GM23338 (cell line): ENCODE measurements around the gene COLQ. TPM values are rescaled to one million over a fixed set of nuclear protein-coding genes. Genes with fewer than 3 reads are reported as not detected.

Source experiments
- ATAC-seq: fragments of 200-7000 bp; cut with Tn5 transposase; 3 replicates; pipeline ENCODE4 v1.9.1; 2020
- DNase-seq: peaks from one replicate; pipeline ENCODE4 v3.0.0-alpha.2; 2015; ENCODE audit warnings: low spot score
- H2AFZ ChIP-seq: fragments of 200-600 bp; sonication (generic); 2 replicates; pipeline ENCODE4 v1.8.0; 2016; ENCODE audit warnings: antibody characterized with exemption, mild to moderate bottlenecking, moderate library complexity
- H3F3A ChIP-seq: fragments of 200-600 bp; sonication (generic); replicated peaks from 2 replicates; pipeline ENCODE4 v1.8.0; 2017; ENCODE audit warnings: antibody characterized with exemption, mixed run types, low read depth
- H3K27ac ChIP-seq: fragments of 200-600 bp; sonication (generic); 2 replicates; pipeline ENCODE4 v1.6.1; 2016; ENCODE audit warnings: low read depth
- H3K27me3 ChIP-seq: fragments of 200-600 bp; sonication (generic); 2 replicates; pipeline ENCODE4 v1.8.0; 2016; ENCODE audit warnings: mild to moderate bottlenecking, mixed run types, moderate library complexity; ENCODE audit not compliant: insufficient read depth
- H3K36me3 ChIP-seq: fragments of 200-600 bp; sonication (generic); 2 replicates; pipeline ENCODE4 v1.8.0; 2016; ENCODE audit warnings: mild to moderate bottlenecking; ENCODE audit not compliant: insufficient read depth
- H3K4me1 ChIP-seq: fragments of 200-600 bp; sonication (generic); 2 replicates; pipeline ENCODE4 v1.8.0; 2016; ENCODE audit warnings: mild to moderate bottlenecking, moderate library complexity; ENCODE audit not compliant: insufficient read depth
- H3K4me2 ChIP-seq: fragments of 200-600 bp; sonication (generic); 2 replicates; pipeline ENCODE4 v1.7.1; 2017; ENCODE audit warnings: mixed run types
- H3K4me3 ChIP-seq: fragments of 200-600 bp; sonication (generic); 2 replicates; pipeline ENCODE4 v1.6.1; 2016; ENCODE audit warnings: mixed run types
- H3K79me2 ChIP-seq: fragments of 200-600 bp; sonication (generic); replicated peaks from 2 replicates; pipeline ENCODE4 v1.8.0; 2017; ENCODE audit warnings: mild to moderate bottlenecking; ENCODE audit not compliant: insufficient read depth
- H3K9me2 ChIP-seq: fragments of 200-600 bp; sonication (generic); 2 replicates; pipeline ENCODE4 v1.8.0; 2017; ENCODE audit not compliant: insufficient read depth
- H4K20me1 ChIP-seq: fragments of 200-600 bp; sonication (generic); replicated peaks from 2 replicates; pipeline ENCODE4 v1.8.0; 2017; ENCODE audit warnings: mild to moderate bottlenecking; ENCODE audit not compliant: insufficient read depth
- H3K27ac Mint-ChIP-seq: 2 replicates; pipeline ENCODE4 v1.8.0; 2020; ENCODE audit warnings: inconsistent platforms, mild to moderate bottlenecking, moderate library complexity, mixed read lengths
- H3K27me3 Mint-ChIP-seq: 3 replicates; pipeline ENCODE4 v1.8.0; 2022; ENCODE audit warnings: low read depth, mild to moderate bottlenecking, moderate library complexity, mixed read lengths, inconsistent platforms; ENCODE audit not compliant: insufficient read depth, poor library complexity
- H3K36me3 Mint-ChIP-seq: 3 replicates; pipeline ENCODE4 v1.8.0; 2021; ENCODE audit warnings: low read depth, mild to moderate bottlenecking, inconsistent platforms, moderate library complexity, mixed read lengths
- H3K4me1 Mint-ChIP-seq: 3 replicates; pipeline ENCODE4 v1.8.0; 2020; ENCODE audit warnings: mild to moderate bottlenecking, inconsistent platforms, mixed read lengths
- H3K4me3 Mint-ChIP-seq: 3 replicates; pipeline ENCODE4 v1.8.0; 2021; ENCODE audit warnings: moderate library complexity, mild to moderate bottlenecking, inconsistent platforms, mixed read lengths
- H3K9me3 Mint-ChIP-seq: 3 replicates; pipeline ENCODE4 v1.8.0; 2020; ENCODE audit warnings: moderate library complexity, mild to moderate bottlenecking, inconsistent platforms, mixed read lengths
- CREB1 ChIP-seq: fragments of 250-450 bp; sonication (Bioruptor Pico); IDR thresholded peaks from 2 replicates; pipeline ENCODE4 v1.5.0; 2020; ENCODE audit warnings: low read depth, mild to moderate bottlenecking, moderate library complexity
- EZH2 ChIP-seq: fragments of 200-600 bp; sonication (generic); IDR thresholded peaks from one replicate; pipeline ENCODE4 v1.8.0; 2017; ENCODE audit warnings: antibody characterized with exemption, mild to moderate bottlenecking, low read depth; ENCODE audit not compliant: unreplicated experiment
- EZH2phosphoT487 ChIP-seq: fragments of 200-600 bp; sonication (generic); IDR thresholded peaks from one replicate; pipeline ENCODE4 v1.8.1; 2018; ENCODE audit warnings: antibody characterized with exemption; ENCODE audit not compliant: unreplicated experiment
- JUNB ChIP-seq: IDR thresholded peaks from one replicate; pipeline ENCODE4 v1.6.1; 2016; ENCODE audit warnings: antibody characterized with exemption; ENCODE audit not compliant: unreplicated experiment
- NANOG ChIP-seq: IDR thresholded peaks from 2 replicates; pipeline ENCODE4 v1.6.1; 2016; ENCODE audit warnings: antibody characterized with exemption, borderline replicate concordance
- POLR2AphosphoS5 ChIP-seq: IDR thresholded peaks from 2 replicates; pipeline ENCODE4 v1.6.1; 2016; ENCODE audit warnings: antibody characterized with exemption, low read depth
- REST ChIP-seq: IDR thresholded peaks from one replicate; pipeline ENCODE4 v1.6.1; 2018; ENCODE audit warnings: antibody characterized with exemption; ENCODE audit not compliant: unreplicated experiment
- STAT1 ChIP-seq: IDR thresholded peaks from one replicate; pipeline ENCODE4 v1.6.1; 2016; ENCODE audit warnings: antibody characterized with exemption; ENCODE audit not compliant: unreplicated experiment
- ZNF114 ChIP-seq: fragments of 250-450 bp; sonication (Bioruptor Pico); IDR thresholded peaks from 2 replicates; pipeline ENCODE4 v1.5.0; 2020; ENCODE audit warnings: mild to moderate bottlenecking, moderate library complexity
- ZNF331 ChIP-seq: fragments of 250-450 bp; sonication (Bioruptor Pico); IDR thresholded peaks from 2 replicates; pipeline ENCODE4 v1.5.0; 2020; ENCODE audit warnings: low read depth, mild to moderate bottlenecking, moderate library complexity
- polyA plus RNA-seq: library from polyadenylated mRNA; unstranded; fragments of >200 nt; fragmentation: Nextera tagmentation; extraction: Ambion mirVana; gene quantifications from 2 replicates; pipeline ENCODE4 v1.2.1, GENCODE V29; 2016
- total RNA-seq: library from RNA; depleted of rRNA; stranded (reverse); fragments of >200 nt; shearing (Covaris generic); gene quantifications from 2 replicates; pipeline ENCODE4 v1.2.3, GENCODE V29; 2014
- TF ChIP-seq, protein P1 (sequence below), 2 experiments: fragments of 200-600 bp in 1 of 2; sonication (generic) in 1 of 2; conservative IDR thresholded peaks; 2 replicates each; pipeline versions ENCODE4 v1.5.1 to v1.6.1; 2016 to 2017; ENCODE audit warnings: antibody characterized with exemption in 2 of 2, low read depth in 2 of 2, mild to moderate bottlenecking in 2 of 2, moderate library complexity in 1 of 2

COLQ gene
- total and polyA plus RNA-seq, 2 experiments from 2014 or later, result 0.78 to 2.0 TPM

DNA sequence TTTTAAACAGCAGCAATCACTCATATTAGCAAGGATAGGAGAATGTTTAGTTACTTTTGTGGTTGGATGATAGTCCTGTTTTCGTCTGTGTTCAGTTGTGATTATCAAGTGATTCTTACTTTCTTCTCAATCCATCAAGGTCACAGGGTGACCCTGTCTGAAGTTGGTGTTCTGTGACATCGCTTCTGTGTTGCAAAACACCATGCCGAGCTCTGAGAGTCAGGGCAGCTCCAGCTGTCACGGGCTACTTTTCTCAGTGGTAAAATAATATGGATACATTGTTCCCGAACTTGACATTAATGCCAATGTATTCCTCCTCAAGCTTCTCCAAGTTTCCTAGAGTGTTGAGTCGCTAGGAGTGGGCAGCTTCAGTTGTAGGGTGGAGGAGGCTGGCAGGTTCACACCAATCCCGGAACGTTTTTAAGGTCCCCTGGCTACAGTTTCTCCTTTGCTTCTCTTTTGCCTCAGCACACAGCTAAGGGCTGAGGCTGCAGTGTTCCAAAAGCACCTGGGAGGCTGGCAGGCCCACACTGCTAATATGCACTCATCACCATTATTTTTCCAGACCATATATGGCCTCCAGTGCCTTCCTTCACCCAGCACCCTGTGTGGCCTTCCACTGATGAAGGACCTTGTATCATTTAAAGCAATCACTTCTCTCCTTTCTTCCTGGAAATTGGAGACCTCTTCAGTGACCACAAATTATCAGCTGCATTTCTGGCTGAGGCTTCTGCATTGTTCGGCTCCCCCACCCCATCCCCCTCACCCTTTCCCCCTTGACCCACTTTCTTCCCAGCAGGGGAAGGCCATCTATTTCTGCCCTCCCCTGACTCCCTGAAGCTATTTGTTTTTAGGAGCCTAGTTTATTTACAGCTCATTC is 25.8 kb downstream of the COLQ start (continued):
- TF ChIP-seq ZNF331 (CRISPR knock-in tag), result no peak

- DNase-seq (no peak), ATAC-seq (no peak)
- Histone ChIP-seq H3K36me3 (no peaks in the 10 kb centered on the region), H3K79me2 (no peaks in the 10 kb centered on the region), H3K4me2 (no peak overlapping the region), H2AFZ (no peak overlapping the region), H3K27ac (no peak overlapping the region), H3K4me1 (0 out of 2 replicates have a peak, but pooled peaks cover 6% of the 10 kb centered on the region), H3K27me3 (no peaks in the 10 kb centered on the region), H3K4me3 (no peak overlapping the region), H3K9me2 (peaks cover 3% of the 10 kb centered on the region; the same call in 1 of the 2 replicates), H3F3A (no peaks in the 10 kb centered on the region), H4K20me1 (no peaks in the 10 kb centered on the region)
- H3K27me3 Mint-ChIP-seq, result peaks cover 2% of the 10 kb centered on the region
- TF ChIP-seq, protein P1, sequence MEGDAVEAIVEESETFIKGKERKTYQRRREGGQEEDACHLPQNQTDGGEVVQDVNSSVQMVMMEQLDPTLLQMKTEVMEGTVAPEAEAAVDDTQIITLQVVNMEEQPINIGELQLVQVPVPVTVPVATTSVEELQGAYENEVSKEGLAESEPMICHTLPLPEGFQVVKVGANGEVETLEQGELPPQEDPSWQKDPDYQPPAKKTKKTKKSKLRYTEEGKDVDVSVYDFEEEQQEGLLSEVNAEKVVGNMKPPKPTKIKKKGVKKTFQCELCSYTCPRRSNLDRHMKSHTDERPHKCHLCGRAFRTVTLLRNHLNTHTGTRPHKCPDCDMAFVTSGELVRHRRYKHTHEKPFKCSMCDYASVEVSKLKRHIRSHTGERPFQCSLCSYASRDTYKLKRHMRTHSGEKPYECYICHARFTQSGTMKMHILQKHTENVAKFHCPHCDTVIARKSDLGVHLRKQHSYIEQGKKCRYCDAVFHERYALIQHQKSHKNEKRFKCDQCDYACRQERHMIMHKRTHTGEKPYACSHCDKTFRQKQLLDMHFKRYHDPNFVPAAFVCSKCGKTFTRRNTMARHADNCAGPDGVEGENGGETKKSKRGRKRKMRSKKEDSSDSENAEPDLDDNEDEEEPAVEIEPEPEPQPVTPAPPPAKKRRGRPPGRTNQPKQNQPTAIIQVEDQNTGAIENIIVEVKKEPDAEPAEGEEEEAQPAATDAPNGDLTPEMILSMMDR (conservative IDR thresholded peaks at IDR 0.05; ENCODE audit: low read depth in 2 of 2), result no peak
- TF ChIP-seq ZNF114 (CRISPR knock-in tag) (no peak), POLR2AphosphoS5 (no peak), CREB1 (CRISPR knock-in tag) (no peak), EZH2phosphoT487 (no peak), EZH2 (no peak), STAT1 (no peak), JUNB (no peak), ZNF331 (CRISPR knock-in tag) (no peak), REST (no peak), NANOG (no peak)
- H3K4me1 Mint-ChIP-seq, result peaks cover 17% of the 10 kb centered on the region
- H3K27ac Mint-ChIP-seq, result no peak overlapping the region
- no peaks in the 10 kb centered on the region for H3K9me3 Mint-ChIP-seq
- H3K36me3 Mint-ChIP-seq, result no peaks in the 10 kb centered on the region
- no peak overlapping the region for H3K4me3 Mint-ChIP-seq
Measured at GRCh38 chr3:15493436-15493835, 28.1 kb downstream of the COLQ start.
